Suprapubic skin (tissue), 3 donors: ENCODE data around the gene ATP1A4.

Experiments used
- EP300 ChIP-seq: sonication (generic); formaldehyde crosslinking; IDR thresholded peaks from one replicate; pipeline ENCODE4 v1.6.1; 2017; ENCODE audit warnings: antibody characterized with exemption
- TF ChIP-seq, protein P1 (sequence below), 2 donors: fragments of 200-600 bp in 1 of 2; fragments of 450-650 bp in 1 of 2; sonication (generic) in 1 of 2; IDR thresholded peaks; one replicate each; pipeline ENCODE4 v1.5.1; 2016 to 2019; ENCODE audit warnings: antibody characterized with exemption in 2 of 2, mild to moderate bottlenecking in 1 of 2, moderate library complexity in 1 of 2

DNA sequence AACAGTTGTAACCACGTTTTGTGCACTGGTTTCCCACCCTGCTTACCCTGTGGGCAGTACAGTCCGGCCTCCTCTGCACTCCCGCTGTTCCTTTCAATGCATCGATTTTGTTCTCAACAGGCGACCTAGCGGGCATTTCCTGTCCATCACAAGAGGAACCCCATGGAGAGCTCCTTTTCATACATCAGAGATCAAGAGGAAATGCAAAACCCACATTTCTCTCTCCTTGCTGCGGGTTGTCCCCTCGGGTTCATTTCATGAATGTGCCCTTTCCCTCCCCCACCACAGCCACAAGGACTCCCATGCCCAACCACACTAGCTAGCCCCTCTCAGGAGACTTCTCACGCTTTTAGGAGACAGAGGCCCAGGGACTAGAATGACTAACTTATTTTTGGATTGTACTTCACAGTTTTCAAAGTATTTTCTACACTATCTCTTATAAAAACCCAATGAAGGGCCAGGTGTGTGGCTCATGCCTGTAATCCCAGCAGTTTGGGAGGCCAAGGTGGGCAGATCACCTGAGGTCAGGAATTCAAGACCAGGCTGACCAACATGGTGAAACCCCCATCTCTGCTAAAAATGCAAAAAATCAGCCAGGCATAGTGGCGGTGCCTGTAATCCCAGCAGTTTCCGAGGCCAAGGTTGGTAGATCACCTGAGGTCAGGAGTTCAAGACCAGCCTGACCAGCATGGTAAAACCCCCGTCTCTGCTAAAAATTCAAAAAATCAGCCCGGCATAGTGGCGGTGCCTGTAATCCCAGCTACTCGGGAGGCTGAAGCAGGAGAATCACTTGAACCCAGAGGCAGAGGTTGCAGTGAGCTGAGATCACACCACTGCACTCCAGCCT, 18.4 kb downstream of the ATP1A4 start:
- TF ChIP-seq, protein P1, sequence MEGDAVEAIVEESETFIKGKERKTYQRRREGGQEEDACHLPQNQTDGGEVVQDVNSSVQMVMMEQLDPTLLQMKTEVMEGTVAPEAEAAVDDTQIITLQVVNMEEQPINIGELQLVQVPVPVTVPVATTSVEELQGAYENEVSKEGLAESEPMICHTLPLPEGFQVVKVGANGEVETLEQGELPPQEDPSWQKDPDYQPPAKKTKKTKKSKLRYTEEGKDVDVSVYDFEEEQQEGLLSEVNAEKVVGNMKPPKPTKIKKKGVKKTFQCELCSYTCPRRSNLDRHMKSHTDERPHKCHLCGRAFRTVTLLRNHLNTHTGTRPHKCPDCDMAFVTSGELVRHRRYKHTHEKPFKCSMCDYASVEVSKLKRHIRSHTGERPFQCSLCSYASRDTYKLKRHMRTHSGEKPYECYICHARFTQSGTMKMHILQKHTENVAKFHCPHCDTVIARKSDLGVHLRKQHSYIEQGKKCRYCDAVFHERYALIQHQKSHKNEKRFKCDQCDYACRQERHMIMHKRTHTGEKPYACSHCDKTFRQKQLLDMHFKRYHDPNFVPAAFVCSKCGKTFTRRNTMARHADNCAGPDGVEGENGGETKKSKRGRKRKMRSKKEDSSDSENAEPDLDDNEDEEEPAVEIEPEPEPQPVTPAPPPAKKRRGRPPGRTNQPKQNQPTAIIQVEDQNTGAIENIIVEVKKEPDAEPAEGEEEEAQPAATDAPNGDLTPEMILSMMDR (IDR thresholded peaks at IDR 0.05) = no peak
- no peak for TF ChIP-seq EP300
